Measurements from ENCODE around the gene RBMX. TPM values are rescaled to one million over a fixed set of nuclear protein-coding genes. Genes with fewer than 3 reads are reported as not detected.

Gene RBMX
- total RNA-seq, 1 donor from 2014 or later, result 109 TPM

- DNase-seq (ENCODE audit: low spot score), result no peak
These were observed 41.3 kb downstream of the RBMX start for GRCh38 chrX:136839196-136839595.

DNA sequence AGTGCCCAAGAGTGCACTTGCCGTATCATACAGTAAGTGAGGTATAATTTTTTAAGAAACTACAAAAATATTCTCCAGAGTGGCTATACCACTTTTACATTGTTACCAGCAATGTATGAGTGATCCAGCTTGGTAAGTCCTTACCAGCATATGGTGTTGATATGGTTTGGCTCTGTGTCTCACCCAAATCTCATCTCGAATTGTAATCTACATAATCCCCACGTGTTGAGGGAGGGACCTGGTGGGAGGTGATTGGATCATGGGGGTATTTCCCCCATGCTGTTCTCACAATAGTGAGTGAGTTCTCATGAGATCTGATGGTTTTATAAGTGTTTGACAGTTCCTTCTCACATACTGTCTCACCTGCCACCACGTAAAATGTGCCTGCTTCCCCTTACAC lies 44.8 kb downstream of the RBMX start:
- DNase-seq (ENCODE audit: low spot score), result no peak

DNA sequence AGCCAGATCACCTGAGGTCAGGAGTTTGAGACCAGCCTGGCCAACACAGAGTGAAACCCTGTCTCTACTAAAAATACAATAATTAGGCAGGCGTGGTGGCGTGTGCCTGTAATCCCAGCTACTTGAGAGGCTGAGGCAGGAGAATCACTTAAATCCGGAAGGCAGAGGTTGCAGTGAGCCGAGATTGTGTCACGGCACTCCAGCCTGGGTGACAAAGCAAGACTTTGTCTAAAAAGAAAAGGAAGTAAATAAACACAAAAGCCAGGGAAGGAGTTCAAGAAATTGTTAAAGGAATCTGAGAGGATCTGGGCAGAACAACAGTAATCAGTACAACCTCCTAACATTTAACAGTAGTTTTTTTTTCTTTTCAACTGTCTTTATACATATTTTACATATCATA lies 51.1 kb downstream of the RBMX start:
- DNase-seq (ENCODE audit: low spot score), result no peak

DNA sequence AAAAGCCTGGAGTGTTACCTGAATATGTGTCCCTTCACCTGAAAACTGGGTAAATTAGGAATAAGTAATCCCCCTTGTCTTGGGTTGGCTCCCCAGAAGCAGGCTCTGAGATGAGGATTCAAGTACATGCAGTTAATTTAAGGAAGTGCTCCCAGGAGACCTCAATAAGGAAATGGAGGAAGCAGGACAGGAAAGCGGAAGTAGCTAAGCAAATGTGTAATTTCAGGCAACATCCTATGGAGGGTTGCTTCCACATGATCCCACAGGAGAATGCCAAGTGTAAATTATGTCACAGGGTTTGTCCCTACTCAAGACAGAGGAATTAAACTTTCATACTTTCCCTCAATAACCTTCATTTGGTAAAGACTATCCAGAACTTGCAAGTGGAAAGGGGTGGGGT lies 51.7 kb downstream of the RBMX start:
- DNase-seq (ENCODE audit: low spot score), result no peak

DNA sequence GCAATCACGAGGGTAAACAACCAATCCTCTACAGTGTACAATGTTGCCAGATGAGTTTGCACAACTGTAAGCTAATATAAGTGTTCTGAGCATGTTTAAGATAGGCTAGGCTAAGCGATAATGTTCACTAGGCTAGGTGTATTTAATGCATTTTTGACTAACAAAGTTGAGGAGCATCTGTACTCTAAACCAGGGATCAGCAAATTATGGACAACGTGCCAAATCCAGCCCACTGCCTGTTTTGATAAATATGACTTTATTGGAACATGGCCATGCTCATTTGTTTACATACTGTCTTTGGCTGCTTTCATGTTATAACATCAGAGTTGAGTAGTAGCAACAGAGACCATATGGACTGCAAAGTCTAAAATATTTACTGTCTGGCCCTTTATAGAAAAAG lies 53.5 kb downstream of the RBMX start:
- DNase-seq (ENCODE audit: low spot score), result no peak

DNA sequence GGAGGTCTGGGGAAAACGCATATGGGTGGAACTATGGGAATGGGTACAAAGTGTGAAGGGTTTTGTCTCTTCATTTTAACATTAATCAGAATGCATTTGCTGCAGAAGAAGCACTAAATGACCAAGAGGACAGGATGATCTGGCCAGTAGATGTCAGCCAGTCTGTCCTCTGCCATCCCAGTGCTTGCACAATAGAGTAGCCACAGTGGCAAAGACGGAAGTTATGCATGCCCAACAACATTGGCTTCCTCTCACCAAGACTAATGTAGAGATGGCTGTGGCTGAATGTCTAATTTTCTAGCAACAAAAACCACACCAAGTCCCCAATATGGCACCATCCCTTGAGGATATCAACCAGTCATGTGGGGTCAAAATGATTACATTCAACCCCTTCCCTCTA lies 54.8 kb downstream of the RBMX start:
- no peak for DNase-seq (ENCODE audit: low spot score)

Other genes starting within 250 kb of the RBMX start
- 2.1 TPM for gene CD40LG, start 232.6 kb downstream of the RBMX start, total RNA-seq
- 18.9 TPM for gene ARHGEF6, start 99.8 kb downstream of the RBMX start, total RNA-seq
- gene GPR101, start 153.3 kb upstream of the RBMX start, total RNA-seq, result not detected